ENCODE measurements around the gene CXCR5.

CXCR5 gene

DNA sequence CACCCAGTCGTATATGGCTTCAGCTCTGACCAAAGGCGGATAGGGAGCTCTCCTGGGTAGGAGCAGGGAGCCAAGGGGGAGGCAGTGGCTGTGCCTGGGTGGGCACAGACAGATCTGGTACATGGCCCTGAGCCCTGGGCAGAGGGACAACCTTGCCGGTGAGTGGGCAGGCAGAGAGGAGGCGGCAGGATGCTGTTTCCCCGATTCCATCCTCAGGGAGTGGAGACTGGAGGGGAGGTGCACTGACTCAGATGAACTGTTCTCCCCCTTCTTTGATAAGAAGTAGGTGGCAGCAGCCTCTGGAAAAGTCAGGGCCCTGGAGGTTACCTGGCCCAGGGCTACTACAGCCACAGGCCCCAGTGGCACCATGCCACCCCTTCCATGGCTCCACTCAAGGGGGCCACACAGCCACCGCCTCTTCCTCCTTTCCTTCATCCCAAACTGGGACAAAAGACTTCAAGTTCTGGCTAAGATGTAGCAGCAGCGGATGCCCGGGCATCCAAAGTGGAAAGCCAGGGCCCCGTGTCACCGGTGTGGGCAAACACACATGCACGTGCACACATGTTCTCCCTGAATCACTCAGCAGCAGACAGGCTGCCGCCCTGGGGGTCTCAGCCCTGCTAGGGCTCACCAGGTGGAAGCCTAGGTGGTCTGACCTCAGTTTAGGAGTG is 13.4 kb downstream of the CXCR5 start:
- no CpG with 5 or more reads among the region's 12 CpGs for WGBS (ENCODE audit: extremely low coverage, insufficient coverage, low lambda C conversion rate)
- Histone ChIP-seq H3K4ac (ENCODE audit: low read depth, low read length) (no peak overlapping the region), H3K23ac (ENCODE audit: low read length) (no peak overlapping the region)

DNA sequence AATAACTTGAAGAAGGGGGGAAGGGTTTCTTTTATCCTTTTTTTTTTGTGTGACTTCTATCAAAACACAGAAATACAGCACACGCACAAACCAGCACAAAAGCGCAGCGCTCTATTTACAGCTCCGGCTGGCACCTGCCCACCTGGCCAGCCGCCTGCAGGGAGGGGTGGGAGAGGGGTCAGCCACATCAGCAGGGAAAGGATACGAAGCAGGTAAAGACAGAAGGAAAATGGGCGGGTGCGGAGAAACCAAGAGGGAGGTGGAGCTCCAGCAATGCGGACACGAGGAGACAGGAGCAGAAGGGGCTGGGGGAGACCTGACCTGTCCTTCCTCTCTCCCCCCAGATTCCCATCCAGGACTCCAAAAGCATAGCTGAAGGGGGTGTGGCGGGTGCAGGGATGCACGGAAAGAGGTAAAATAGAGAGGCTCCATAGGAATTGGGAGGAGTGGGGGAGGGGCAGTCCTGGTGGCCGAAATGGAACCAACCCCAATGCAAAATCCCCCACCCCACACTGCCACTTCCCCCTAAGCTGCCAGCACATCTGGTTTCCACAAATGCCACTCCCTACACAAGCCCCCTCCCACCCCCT is 14.1 kb downstream of the CXCR5 start:
- H2BK15ac ChIP-seq (replicated peaks; ENCODE audit: low read depth) = no peak overlapping the region
- H3K27me3 ChIP-seq (ENCODE audit: insufficient read depth, low read length, poor library complexity) = no peaks in the 10 kb centered on the region
- H2AK5ac ChIP-seq (ENCODE audit: low read length) = no peak overlapping the region
- no peaks in the 10 kb centered on the region for H3K79me1 ChIP-seq (ENCODE audit: low read length)
- H3K56ac ChIP-seq (ENCODE audit: low read length) = no peak overlapping the region
- no peak overlapping the region for H3K23ac ChIP-seq (ENCODE audit: low read length)
- H3K4me1 ChIP-seq (ENCODE audit: control insufficient read depth, low read depth, low read length) = peaks cover 6% of the 10 kb centered on the region
- no peak overlapping the region for H4K8ac ChIP-seq (ENCODE audit: low read depth, low read length)
- no peaks in the 10 kb centered on the region for H3K79me2 ChIP-seq (ENCODE audit: control insufficient read depth, insufficient read depth, low read length)
- no peak overlapping the region for H3K9ac ChIP-seq (ENCODE audit: low read length)
- no peak overlapping the region for H3K4me3 ChIP-seq (ENCODE audit: low read length)
- H2BK120ac ChIP-seq (ENCODE audit: low read depth, low read length) = no peak overlapping the region
- no CpG with 5 or more reads among the region's 13 CpGs for WGBS (ENCODE audit: extremely low coverage, insufficient coverage, low lambda C conversion rate)
- no peak overlapping the region for H2BK5ac ChIP-seq (ENCODE audit: low read length)
- H3K18ac ChIP-seq (ENCODE audit: low read length) = no peak overlapping the region
- no peak overlapping the region for H4K5ac ChIP-seq (ENCODE audit: low read length)
- no peak overlapping the region for H3K4ac ChIP-seq (ENCODE audit: low read depth, low read length)
- H3K36me3 ChIP-seq (ENCODE audit: control insufficient read depth, insufficient read depth, low read length) = peaks cover 3% of the 10 kb centered on the region
- H3K27ac ChIP-seq (ENCODE audit: low read depth, low read length) = no peak overlapping the region
- no peak overlapping the region for H3K4me2 ChIP-seq (ENCODE audit: low read length)
- DNase-seq = peak; percentile 36

More for the DNA sequence above, 13.4 kb downstream of the CXCR5 start:
- no peak overlapping the region for H3K4me2 ChIP-seq (ENCODE audit: low read length)
- H3K79me2 ChIP-seq (ENCODE audit: control insufficient read depth, insufficient read depth, low read length) = no peaks in the 10 kb centered on the region
- no peak overlapping the region for H2BK5ac ChIP-seq (ENCODE audit: low read length)
- no peak overlapping the region for H2AK5ac ChIP-seq (ENCODE audit: low read length)
- H3K27ac ChIP-seq (ENCODE audit: low read depth, low read length) = no peak overlapping the region
- H3K9ac ChIP-seq (ENCODE audit: low read length) = no peak overlapping the region
- H3K4me1 ChIP-seq (ENCODE audit: control insufficient read depth, low read depth, low read length) = peaks cover 6% of the 10 kb centered on the region
- H3K4me3 ChIP-seq (ENCODE audit: low read length) = no peak overlapping the region
- no peak overlapping the region for H4K8ac ChIP-seq (ENCODE audit: low read depth, low read length)
- DNase-seq = no peak
- H3K18ac ChIP-seq (ENCODE audit: low read length) = no peak overlapping the region
- no peak overlapping the region for H2BK120ac ChIP-seq (ENCODE audit: low read depth, low read length)
- no peaks in the 10 kb centered on the region for H3K79me1 ChIP-seq (ENCODE audit: low read length)
- H3K27me3 ChIP-seq (ENCODE audit: insufficient read depth, low read length, poor library complexity) = no peaks in the 10 kb centered on the region
- peak overlapping the region; percentile 10 for H3K56ac ChIP-seq (ENCODE audit: low read length)
- H3K36me3 ChIP-seq (ENCODE audit: control insufficient read depth, insufficient read depth, low read length) = peaks cover 3% of the 10 kb centered on the region
- no peak overlapping the region for H2BK15ac ChIP-seq (replicated peaks; ENCODE audit: low read depth)
- H4K5ac ChIP-seq (ENCODE audit: low read length) = no peak overlapping the region

DNA sequence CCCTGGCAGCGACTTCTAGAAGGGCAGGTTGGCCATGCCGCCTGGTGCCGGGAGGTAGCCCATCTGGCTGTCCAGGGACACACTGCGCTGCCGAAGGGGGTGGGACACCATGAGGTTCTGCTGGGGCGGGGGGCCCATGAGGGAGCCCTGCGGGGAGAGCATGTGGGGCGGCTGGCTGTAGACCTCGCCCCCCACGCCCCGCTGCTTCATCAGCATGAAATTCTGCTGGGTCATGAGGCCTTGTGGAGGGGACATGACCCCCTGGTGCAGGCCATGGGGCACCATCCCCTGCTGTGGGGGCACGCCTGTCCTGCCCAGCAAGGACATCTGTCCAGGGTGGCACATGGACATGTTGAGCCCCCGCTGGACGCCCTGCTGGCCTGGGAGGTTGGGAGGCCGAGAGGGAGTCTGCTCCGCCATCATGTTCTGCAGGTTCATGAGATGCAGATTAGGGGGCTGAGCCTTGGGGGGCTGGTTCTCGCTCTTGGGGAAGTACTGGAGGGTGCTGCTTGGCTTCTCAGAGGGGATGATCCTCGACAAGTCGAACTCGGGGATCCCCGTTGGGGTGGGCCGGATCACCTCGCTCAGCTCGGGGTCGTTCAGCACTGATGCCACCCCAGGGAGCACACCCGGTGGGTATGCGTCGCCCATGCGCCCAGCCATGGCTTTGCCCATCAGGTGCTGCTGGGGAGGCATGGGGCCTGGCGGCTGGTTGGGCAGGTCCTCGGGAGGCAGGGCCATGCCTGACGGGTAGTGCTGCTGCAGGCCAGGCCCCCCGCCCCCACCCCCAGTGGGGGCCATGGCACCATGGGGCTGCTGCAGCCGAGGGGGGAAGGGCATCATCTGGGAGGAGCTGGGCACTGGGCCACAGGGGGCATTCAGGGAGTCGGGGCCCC is 15.0 kb downstream of the CXCR5 start:
- no peak overlapping the region for H2BK120ac ChIP-seq (ENCODE audit: low read depth, low read length)
- H3K79me2 ChIP-seq (ENCODE audit: control insufficient read depth, insufficient read depth, low read length) = peaks cover 2% of the 10 kb centered on the region
- no peak overlapping the region for H4K5ac ChIP-seq (ENCODE audit: low read length)
- peaks cover 6% of the 10 kb centered on the region for H3K4me1 ChIP-seq (ENCODE audit: control insufficient read depth, low read depth, low read length)
- no peak overlapping the region for H3K23ac ChIP-seq (ENCODE audit: low read length)
- H2BK15ac ChIP-seq (replicated peaks; ENCODE audit: low read depth) = no peak overlapping the region
- H3K27ac ChIP-seq (ENCODE audit: low read depth, low read length) = no peak overlapping the region
- no peak overlapping the region for H3K4me2 ChIP-seq (ENCODE audit: low read length)
- no peak overlapping the region for H3K9ac ChIP-seq (ENCODE audit: low read length)
- H3K18ac ChIP-seq (ENCODE audit: low read length) = no peak overlapping the region
- no peak overlapping the region for H4K8ac ChIP-seq (ENCODE audit: low read depth, low read length)
- peaks cover 4% of the 10 kb centered on the region for H3K79me1 ChIP-seq (ENCODE audit: low read length)
- no peak overlapping the region for H2BK5ac ChIP-seq (ENCODE audit: low read length)
- DNase-seq = no peak
- no peak overlapping the region for H3K4me3 ChIP-seq (ENCODE audit: low read length)
- H2AK5ac ChIP-seq (ENCODE audit: low read length) = no peak overlapping the region
- H3K36me3 ChIP-seq (ENCODE audit: control insufficient read depth, insufficient read depth, low read length) = peaks cover 8% of the 10 kb centered on the region
- H3K27me3 ChIP-seq (ENCODE audit: insufficient read depth, low read length, poor library complexity) = no peaks in the 10 kb centered on the region
- H3K4ac ChIP-seq (ENCODE audit: low read depth, low read length) = no peak overlapping the region
- no CpG with 5 or more reads among the region's 35 CpGs for WGBS (ENCODE audit: extremely low coverage, insufficient coverage, low lambda C conversion rate)
- H3K56ac ChIP-seq (ENCODE audit: low read length) = peak overlapping the region; percentile 42

DNA sequence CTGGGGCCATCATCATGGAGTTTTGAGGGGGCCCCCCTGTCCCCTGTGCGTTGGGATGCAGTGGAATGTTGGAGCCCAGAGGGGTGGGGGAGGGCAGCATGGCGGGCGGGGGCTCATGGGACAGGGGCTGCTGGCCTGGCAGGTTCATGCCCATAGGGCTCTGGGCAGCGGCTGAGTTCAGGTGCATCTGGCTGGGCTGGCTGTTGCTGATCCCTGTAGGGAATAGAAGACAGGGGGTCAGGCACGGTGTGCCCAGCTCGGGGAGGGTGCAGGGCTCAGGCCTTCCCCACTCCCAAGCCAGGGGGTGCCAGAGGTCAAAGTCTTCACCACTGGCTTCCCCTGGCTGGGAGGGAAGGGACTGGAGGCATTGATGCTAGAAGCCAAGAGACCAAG is 15.6 kb downstream of the CXCR5 start:
- H3K79me2 ChIP-seq (ENCODE audit: control insufficient read depth, insufficient read depth, low read length) = peaks cover 2% of the 10 kb centered on the region
- H3K9ac ChIP-seq (ENCODE audit: low read length) = no peak overlapping the region
- no peak overlapping the region for H2AK5ac ChIP-seq (ENCODE audit: low read length)
- H2BK5ac ChIP-seq (ENCODE audit: low read length) = no peak overlapping the region
- no CpG with 5 or more reads among the region's 6 CpGs for WGBS (ENCODE audit: extremely low coverage, insufficient coverage, low lambda C conversion rate)
- H3K4ac ChIP-seq (ENCODE audit: low read depth, low read length) = no peak overlapping the region
- peaks cover 5% of the 10 kb centered on the region for H3K79me1 ChIP-seq (ENCODE audit: low read length)
- H2BK15ac ChIP-seq (replicated peaks; ENCODE audit: low read depth) = no peak overlapping the region
- no peak overlapping the region for H4K8ac ChIP-seq (ENCODE audit: low read depth, low read length)
- H3K27ac ChIP-seq (ENCODE audit: low read depth, low read length) = no peak overlapping the region
- DNase-seq = no peak
- H3K27me3 ChIP-seq (ENCODE audit: insufficient read depth, low read length, poor library complexity) = no peaks in the 10 kb centered on the region
- peaks cover 10% of the 10 kb centered on the region for H3K36me3 ChIP-seq (ENCODE audit: control insufficient read depth, insufficient read depth, low read length)
- H4K5ac ChIP-seq (ENCODE audit: low read length) = no peak overlapping the region
- no peak overlapping the region for H3K18ac ChIP-seq (ENCODE audit: low read length)
- H3K4me2 ChIP-seq (ENCODE audit: low read length) = no peak overlapping the region
- H3K4me1 ChIP-seq (ENCODE audit: control insufficient read depth, low read depth, low read length) = peaks cover 6% of the 10 kb centered on the region
- no peak overlapping the region for H3K23ac ChIP-seq (ENCODE audit: low read length)
- no peak overlapping the region for H2BK120ac ChIP-seq (ENCODE audit: low read depth, low read length)
- no peak overlapping the region for H3K56ac ChIP-seq (ENCODE audit: low read length)
- no peak overlapping the region for H3K4me3 ChIP-seq (ENCODE audit: low read length)

DNA sequence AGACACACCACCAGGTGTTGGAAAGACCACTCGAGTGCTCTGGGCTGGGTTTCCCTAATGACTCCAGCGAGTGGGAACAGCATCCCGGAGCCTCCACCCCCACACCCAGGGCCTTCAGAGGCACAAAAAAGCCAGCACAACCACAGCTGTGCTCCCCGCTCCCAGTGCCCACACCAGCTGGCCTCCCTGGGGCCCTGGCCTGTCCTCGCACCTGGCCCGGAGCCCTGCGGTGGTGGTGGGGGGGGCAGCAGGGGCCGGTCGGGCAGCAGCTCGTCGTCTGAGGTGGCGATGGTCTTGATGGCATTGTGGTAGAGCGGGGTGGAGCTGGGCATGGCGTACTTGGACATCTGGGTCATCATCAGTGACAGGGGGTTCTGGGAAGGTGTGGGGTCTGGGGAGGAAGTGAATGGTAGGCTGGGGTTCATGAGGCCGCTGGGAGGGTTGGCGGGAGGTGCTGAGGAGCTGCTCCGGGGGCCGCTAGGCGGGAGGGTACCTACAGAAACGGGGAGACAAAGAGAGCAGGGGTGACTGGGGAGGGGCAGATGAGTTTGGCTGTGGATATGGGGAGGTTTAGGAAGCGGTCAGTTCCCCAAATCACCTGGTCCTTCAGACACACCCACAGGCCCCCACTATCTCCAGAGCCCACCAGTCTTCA is 16.1 kb downstream of the CXCR5 start:
- no peak overlapping the region for H3K23ac ChIP-seq (ENCODE audit: low read length)
- H2BK15ac ChIP-seq (replicated peaks; ENCODE audit: low read depth) = no peak overlapping the region
- H2BK120ac ChIP-seq (ENCODE audit: low read depth, low read length) = no peak overlapping the region
- no peak overlapping the region for H2BK5ac ChIP-seq (ENCODE audit: low read length)
- peaks cover 10% of the 10 kb centered on the region for H3K36me3 ChIP-seq (ENCODE audit: control insufficient read depth, insufficient read depth, low read length)
- H3K4me1 ChIP-seq (ENCODE audit: control insufficient read depth, low read depth, low read length) = peaks cover 6% of the 10 kb centered on the region
- no peak overlapping the region for H3K56ac ChIP-seq (ENCODE audit: low read length)
- WGBS (ENCODE audit: extremely low coverage, insufficient coverage, low lambda C conversion rate) = no CpG with 5 or more reads among the region's 21 CpGs
- no peak overlapping the region for H3K9ac ChIP-seq (ENCODE audit: low read length)
- H3K79me2 ChIP-seq (ENCODE audit: control insufficient read depth, insufficient read depth, low read length) = peaks cover 2% of the 10 kb centered on the region
- no peak overlapping the region for H3K18ac ChIP-seq (ENCODE audit: low read length)
- no peak overlapping the region for H3K4me3 ChIP-seq (ENCODE audit: low read length)
- no peak overlapping the region for H3K27ac ChIP-seq (ENCODE audit: low read depth, low read length)
- no peaks in the 10 kb centered on the region for H3K27me3 ChIP-seq (ENCODE audit: insufficient read depth, low read length, poor library complexity)
- H2AK5ac ChIP-seq (ENCODE audit: low read length) = no peak overlapping the region
- no peak overlapping the region for H4K8ac ChIP-seq (ENCODE audit: low read depth, low read length)
- H3K4ac ChIP-seq (ENCODE audit: low read depth, low read length) = no peak overlapping the region
- DNase-seq = no peak
- no peak overlapping the region for H4K5ac ChIP-seq (ENCODE audit: low read length)
- H3K79me1 ChIP-seq (ENCODE audit: low read length) = peaks cover 7% of the 10 kb centered on the region
- H3K4me2 ChIP-seq (ENCODE audit: low read length) = no peak overlapping the region

All from mesendoderm (in vitro differentiated cells).